ENCODE results near the gene INPP5K. TPM values are rescaled to one million over a fixed set of nuclear protein-coding genes. Genes with fewer than 3 reads are reported as not detected.

INPP5K gene
- total and polyA plus RNA-seq, 8 donors = 23.6 to 51.1 (median 27.2) TPM

DNA sequence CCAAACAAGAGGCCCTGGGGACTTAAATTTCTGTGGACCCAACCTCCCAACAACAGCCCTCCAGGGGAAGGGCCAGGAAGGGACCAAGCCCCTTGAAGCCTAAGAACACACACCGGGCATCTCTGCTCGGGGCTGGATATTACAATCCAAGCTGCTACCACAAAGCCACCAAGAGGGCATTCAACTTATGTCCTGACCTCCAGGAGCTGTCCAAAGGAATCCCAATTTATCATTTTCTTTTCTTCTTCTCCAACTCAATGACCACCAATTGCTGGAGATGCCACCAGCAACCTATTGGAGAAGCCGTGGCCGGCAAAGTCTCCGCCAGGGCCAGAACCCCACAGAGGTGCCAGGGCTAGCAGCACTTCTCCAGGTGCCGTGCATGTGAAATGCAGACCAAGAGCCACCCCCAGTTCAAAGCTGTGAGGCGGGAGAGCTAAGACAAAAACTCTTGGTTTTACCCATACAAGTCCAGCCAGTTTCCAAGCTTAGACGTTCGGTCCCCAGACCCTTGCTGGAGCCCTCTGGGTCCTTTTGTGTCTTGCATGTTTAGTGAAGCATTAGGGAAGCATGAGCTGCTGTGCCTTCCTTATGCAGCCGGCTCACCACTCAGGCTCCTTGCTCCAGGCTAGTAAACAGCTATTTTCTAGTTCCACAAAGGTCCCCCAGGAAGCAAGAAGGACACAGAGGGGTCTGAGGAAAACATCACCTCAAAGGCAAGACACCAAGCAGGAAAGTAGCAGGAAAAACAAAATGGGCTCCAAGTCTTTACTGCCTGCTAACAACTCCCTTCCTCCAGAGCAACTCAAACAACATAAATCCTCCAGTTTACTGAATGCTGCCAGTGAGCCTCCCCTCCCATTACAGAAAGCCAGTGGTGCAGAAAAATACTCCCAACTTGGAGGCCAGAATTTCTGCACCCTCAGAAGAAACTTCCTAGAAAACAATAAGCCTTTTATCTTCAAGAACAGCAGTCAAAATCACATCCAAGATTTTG, 42.9 kb upstream of the INPP5K start:
- DNase-seq = peak in 1 of 4 donors; percentile 53
- no peaks in the 10 kb centered on the region for H3K9me3 ChIP-seq
- TF ChIP-seq, protein P1, sequence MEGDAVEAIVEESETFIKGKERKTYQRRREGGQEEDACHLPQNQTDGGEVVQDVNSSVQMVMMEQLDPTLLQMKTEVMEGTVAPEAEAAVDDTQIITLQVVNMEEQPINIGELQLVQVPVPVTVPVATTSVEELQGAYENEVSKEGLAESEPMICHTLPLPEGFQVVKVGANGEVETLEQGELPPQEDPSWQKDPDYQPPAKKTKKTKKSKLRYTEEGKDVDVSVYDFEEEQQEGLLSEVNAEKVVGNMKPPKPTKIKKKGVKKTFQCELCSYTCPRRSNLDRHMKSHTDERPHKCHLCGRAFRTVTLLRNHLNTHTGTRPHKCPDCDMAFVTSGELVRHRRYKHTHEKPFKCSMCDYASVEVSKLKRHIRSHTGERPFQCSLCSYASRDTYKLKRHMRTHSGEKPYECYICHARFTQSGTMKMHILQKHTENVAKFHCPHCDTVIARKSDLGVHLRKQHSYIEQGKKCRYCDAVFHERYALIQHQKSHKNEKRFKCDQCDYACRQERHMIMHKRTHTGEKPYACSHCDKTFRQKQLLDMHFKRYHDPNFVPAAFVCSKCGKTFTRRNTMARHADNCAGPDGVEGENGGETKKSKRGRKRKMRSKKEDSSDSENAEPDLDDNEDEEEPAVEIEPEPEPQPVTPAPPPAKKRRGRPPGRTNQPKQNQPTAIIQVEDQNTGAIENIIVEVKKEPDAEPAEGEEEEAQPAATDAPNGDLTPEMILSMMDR (IDR thresholded peaks at IDR 0.05) = no peak
- no peak for ATAC-seq
- H3K4me3 ChIP-seq = no peak overlapping the region
- H3K4me1 ChIP-seq = peaks cover 30 to 81% of the 10 kb centered on the region in 2 donors
- H3K27me3 ChIP-seq = no peaks in the 10 kb centered on the region
- H3K36me3 ChIP-seq = peaks cover 0 to 6% of the 10 kb centered on the region in 2 donors
- no peak overlapping the region for H3K27ac ChIP-seq
- intact Hi-C loops (cut with DNase I) = no loop called here

DNA sequence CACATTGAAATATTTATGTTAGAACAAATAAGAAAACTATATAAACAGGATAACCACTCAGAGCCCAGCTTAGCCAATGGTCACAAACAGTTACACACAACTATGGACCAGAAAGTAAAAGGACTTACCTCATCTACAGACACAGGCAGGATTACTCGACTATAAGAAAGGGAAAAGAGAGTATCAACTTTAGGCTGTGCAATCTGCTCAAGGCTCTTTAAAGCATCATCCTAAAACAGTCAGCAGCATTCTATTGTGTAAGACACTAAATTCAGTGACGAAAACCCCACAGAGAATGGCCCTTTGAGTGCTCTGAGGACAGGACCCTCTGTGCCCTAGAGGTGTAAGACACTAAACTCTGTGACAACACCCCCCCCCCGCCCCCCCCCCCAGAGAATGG, 42.0 kb upstream of the INPP5K start:
- Histone ChIP-seq H3K36me3 (peaks cover 0 to 6% of the 10 kb centered on the region in 2 donors), H3K27me3 (no peaks in the 10 kb centered on the region), H3K27ac (no peak overlapping the region), H3K4me1 (peaks cover 30 to 89% of the 10 kb centered on the region in 2 donors), H3K4me3 (no peak overlapping the region), H3K9me3 (no peaks in the 10 kb centered on the region)
- TF ChIP-seq, protein P1 (IDR thresholded peaks at IDR 0.05) = no peak
- DNase-seq (no peak), ATAC-seq (no peak)
- intact Hi-C loops (cut with DNase I) = no loop called here

DNA sequence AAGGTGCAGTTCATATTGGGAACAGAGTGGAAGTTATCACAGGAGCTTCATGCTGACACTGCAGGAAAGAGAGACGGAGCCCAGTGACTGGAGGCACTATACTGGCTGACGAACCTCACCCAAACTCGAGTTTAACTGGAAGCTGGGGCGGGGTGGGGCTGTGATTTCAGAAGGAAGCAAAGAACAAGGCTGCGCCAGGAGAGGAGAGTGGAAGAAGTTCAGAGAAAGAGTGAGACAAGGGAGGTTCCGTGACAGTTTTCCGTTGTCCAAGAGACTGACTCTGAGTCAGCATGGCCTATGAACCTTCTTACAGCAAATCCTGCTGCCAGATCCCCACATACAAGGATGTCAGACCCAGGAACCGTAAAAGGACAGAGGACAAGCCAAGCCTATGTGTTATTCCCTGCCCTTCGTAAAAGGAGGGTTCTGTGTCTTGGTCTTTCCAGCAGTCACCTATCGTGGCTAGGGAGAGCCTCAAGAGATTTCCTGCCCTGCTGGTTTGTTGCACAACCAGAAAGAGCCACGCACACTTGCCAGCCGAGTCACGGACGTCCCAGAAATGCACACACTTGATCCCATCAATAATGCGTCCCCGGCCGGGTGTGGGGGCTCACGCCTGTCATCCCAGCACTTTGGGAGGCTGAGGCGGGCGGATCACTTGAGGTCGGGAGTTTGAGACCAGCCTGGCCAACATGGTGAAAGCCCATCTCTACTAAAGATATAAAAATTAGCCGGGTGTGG, 41.1 kb upstream of the INPP5K start:
- peaks cover 30 to 82% of the 10 kb centered on the region in 2 donors for H3K4me1 ChIP-seq
- intact Hi-C loops (cut with DNase I) = no loop called here
- ATAC-seq (no peak), DNase-seq (peak in 1 of 4 donors; percentile 55)
- peaks cover 0 to 12% of the 10 kb centered on the region in 2 donors for H3K36me3 ChIP-seq
- H3K27me3 ChIP-seq = no peaks in the 10 kb centered on the region
- no peak overlapping the region for H3K4me3 ChIP-seq
- TF ChIP-seq, protein P1 (IDR thresholded peaks at IDR 0.05) = no peak
- peak overlapping the region; percentile 10 to 83 for H3K27ac ChIP-seq
- no peaks in the 10 kb centered on the region for H3K9me3 ChIP-seq

DNA sequence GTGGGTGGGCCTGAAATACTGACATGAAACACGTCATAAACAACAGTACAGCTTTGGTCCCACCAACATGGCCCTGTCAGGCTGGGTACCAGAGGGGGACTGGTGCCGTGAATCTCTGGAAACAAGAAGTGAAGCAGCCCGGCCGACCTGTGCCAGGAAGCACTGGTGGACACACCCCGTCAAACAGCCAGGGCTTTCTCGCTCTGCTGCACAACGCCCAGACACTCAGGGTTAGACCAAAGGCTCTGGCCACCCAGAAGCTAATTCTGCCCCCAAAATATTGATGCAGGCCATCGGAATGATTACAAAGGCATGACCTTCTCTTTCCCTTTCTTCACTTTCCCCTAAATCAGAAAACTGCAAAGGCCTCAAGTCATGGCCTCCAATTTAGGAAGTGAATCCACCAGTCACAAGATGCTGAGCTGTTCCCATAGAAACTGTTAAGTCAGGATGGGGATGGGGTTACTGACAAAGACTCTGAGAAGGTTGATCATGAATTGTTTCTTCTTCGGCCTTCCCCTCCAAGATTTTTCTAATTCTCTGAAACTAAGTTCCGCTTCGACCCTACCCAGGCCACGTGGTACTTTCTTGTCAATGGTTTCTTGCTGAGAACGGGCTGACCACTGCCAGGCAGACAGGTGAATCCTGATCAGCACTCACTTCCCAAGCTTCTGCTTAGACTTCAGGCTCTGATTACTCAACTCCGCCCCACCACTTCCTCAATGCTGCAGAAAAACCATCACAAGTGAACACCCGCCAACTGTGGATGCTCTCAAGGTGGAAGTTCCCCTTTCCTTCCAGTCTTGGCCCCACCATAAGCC, 39.4 kb upstream of the INPP5K start:
- no peak overlapping the region for H3K4me3 ChIP-seq
- H3K9me3 ChIP-seq = no peaks in the 10 kb centered on the region
- TF ChIP-seq, protein P1 (IDR thresholded peaks at IDR 0.05) = no peak
- DNase-seq = peak in 1 of 4 donors; percentile 80
- H3K4me1 ChIP-seq = peaks cover 24 to 72% of the 10 kb centered on the region in 2 donors
- intact Hi-C loops (cut with DNase I) = no loop called here
- ATAC-seq = peak; percentile 54
- H3K27me3 ChIP-seq = no peaks in the 10 kb centered on the region
- peaks cover 0 to 29% of the 10 kb centered on the region in 2 donors for H3K36me3 ChIP-seq
- H3K27ac ChIP-seq = peak overlapping the region; percentile 23 to 83

Data from left lung (tissue), 10 donors.